Measurements from ENCODE around the gene MAS1. TPM values are rescaled to one million over a fixed set of nuclear protein-coding genes. Genes with fewer than 3 reads are reported as not detected.

Gene MAS1
- total and polyA plus RNA-seq, 8 donors = under 0.01 TPM; not detected in 7

DNA sequence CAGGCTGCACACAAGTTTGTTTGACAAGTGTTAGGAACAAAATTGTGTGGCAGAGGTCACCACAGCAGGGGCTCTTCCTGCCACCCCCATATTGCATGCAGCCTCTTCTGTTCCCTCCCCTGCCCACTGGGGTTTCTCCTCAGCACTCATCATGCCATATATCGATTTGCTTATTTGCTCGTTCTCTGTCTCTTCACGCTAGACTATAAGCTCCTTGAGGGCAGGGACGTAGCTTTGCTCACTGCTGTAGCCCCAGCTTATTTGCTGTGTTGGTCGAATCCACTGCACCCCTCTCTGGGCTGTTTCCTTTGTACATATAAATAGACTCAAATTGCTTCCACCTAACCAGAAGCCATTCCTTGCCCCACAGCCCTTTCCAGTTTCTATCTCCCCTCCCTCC, 19.6 kb downstream of the MAS1 start:
- FAIRE-seq (no peak), ATAC-seq (no peak), DNase-seq (no peak)
- intact Hi-C loops (cut with DNase I) = no loop called here
- Histone ChIP-seq H3K9me3 (no peaks in the 10 kb centered on the region), H3K27me3 (no peaks in the 10 kb centered on the region), H3K27ac (no peak overlapping the region), H3K36me3 (no peaks in the 10 kb centered on the region), H3K4me1 (no peaks in the 10 kb centered on the region), H3K4me3 (no peak overlapping the region)
- TF ChIP-seq, protein P1, sequence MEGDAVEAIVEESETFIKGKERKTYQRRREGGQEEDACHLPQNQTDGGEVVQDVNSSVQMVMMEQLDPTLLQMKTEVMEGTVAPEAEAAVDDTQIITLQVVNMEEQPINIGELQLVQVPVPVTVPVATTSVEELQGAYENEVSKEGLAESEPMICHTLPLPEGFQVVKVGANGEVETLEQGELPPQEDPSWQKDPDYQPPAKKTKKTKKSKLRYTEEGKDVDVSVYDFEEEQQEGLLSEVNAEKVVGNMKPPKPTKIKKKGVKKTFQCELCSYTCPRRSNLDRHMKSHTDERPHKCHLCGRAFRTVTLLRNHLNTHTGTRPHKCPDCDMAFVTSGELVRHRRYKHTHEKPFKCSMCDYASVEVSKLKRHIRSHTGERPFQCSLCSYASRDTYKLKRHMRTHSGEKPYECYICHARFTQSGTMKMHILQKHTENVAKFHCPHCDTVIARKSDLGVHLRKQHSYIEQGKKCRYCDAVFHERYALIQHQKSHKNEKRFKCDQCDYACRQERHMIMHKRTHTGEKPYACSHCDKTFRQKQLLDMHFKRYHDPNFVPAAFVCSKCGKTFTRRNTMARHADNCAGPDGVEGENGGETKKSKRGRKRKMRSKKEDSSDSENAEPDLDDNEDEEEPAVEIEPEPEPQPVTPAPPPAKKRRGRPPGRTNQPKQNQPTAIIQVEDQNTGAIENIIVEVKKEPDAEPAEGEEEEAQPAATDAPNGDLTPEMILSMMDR (IDR thresholded peaks at IDR 0.05) = no peak
- 74 to 75% methylated on average over 5 of the region's 5 CpGs for WGBS, 2 donors

DNA sequence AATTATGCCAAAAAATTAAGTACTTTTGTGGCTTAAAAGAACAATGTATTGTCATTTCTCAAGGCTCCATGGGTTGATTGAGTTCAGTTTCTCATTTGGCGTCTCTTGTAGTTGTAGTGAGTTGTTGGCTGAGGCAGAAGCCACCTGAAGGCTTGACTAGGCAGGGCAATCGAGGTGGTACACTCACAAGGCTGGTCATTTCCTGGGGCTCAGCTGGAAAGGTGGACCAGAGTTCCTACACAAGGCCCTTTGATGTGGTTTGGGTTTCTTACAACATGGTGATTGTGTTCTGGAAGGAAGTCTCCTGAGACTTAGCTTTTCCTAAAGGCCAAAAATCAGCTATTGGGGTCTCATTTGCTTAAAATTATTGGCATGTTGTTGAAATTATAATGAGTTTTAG, 22.6 kb downstream of the MAS1 start:
- H3K4me1 ChIP-seq = no peaks in the 10 kb centered on the region
- no peaks in the 10 kb centered on the region for H3K9me3 ChIP-seq
- no peak overlapping the region for H3K4me3 ChIP-seq
- DNase-seq (no peak), ATAC-seq (no peak), FAIRE-seq (no peak)
- intact Hi-C loops (cut with DNase I) = no loop called here
- TF ChIP-seq, protein P1 (IDR thresholded peaks at IDR 0.05) = no peak
- no peak overlapping the region for H3K27ac ChIP-seq
- no peaks in the 10 kb centered on the region for H3K36me3 ChIP-seq
- WGBS, 2 donors = 68 to 70% methylated on average over 2 of the region's 2 CpGs
- no peaks in the 10 kb centered on the region for H3K27me3 ChIP-seq

DNA sequence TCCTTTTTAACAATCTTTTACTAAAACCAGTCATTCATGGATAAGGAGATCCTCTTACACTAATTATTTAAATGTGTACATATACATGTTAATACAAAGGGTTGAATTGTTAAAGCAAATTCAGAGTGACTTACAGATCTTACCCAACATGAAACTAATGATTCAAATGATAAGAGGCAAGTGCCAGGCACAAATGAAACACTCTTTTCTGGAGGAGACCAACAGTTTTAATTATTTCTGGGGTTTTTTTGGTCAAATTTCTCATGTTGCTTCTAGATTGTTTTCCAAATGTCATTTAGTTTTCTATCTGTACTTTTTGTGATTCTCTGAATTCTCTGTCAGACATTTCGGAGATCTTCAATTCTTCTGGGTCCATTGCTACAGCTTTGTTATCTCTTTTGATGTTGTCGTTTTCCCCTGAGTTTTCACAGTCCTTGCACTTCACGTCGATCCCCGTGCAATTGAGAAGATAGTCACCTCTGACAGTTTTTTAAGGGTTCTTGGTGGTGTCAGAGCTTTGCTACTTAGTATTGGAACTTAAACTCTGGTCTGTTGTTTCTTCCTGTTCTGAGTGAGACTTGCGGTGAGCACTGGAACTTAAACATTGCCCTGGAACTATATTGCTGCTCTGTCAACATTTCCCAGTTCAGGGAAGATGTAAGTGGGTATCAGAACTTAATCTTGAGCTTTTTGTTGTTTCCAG, 23.2 kb downstream of the MAS1 start:
- intact Hi-C loops (cut with DNase I) = no loop called here
- DNase-seq (no peak), FAIRE-seq (no peak), ATAC-seq (no peak)
- Histone ChIP-seq H3K27ac (no peak overlapping the region), H3K4me3 (no peak overlapping the region), H3K9me3 (no peaks in the 10 kb centered on the region), H3K36me3 (no peaks in the 10 kb centered on the region), H3K27me3 (no peaks in the 10 kb centered on the region), H3K4me1 (no peaks in the 10 kb centered on the region)
- TF ChIP-seq, protein P1 (IDR thresholded peaks at IDR 0.05) = no peak
- 76 to 86% methylated on average over 6 of the region's 6 CpGs for WGBS, 2 donors

DNA sequence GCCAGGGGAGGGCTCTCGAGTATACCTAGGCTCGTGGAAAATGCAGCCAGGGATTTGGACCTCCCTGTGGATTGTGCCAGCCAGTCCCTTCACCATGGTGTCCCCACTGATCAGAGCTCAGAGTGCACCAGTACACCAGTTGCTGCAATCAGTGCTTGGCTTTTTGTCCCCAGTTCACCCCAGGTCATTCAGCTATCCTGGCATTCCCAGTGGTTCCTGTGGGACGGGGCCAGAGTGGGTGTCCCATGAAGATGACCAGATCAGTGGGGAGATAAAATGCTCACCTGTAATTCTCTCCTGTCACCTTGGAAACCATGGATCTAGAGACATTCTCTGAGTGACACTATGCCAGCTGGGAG, 23.8 kb downstream of the MAS1 start:
- no peak for ATAC-seq
- intact Hi-C loops (cut with DNase I) = no loop called here
- TF ChIP-seq, protein P1 (IDR thresholded peaks at IDR 0.05) = no peak
- WGBS, 2 donors = 84 to 88% methylated on average over 3 of the region's 3 CpGs
- Histone ChIP-seq H3K9me3 (no peaks in the 10 kb centered on the region), H3K27me3 (no peaks in the 10 kb centered on the region), H3K27ac (no peak overlapping the region), H3K4me3 (no peak overlapping the region), H3K4me1 (no peaks in the 10 kb centered on the region), H3K36me3 (no peaks in the 10 kb centered on the region)
- DNase-seq = no peak
- FAIRE-seq = no peak

DNA sequence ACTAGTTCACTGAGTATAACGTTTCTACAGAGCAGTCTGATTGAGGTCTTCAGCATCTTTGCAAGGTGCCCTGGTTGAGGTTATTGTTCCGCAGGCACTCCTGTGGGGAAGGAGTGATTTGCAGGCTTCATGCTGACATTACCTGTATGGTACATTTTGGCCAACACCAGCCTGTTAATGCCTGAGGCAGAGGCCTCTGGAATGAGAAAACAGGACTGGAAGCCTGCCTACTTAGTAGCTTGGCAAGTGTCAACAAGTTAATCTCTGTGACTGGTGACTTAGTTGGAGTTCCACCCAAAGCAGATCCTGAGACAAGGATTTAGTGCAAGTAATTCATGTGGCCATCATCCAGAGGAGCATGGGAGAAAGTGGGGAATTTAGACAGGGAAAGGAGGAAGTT, 24.6 kb downstream of the MAS1 start:
- H3K9me3 ChIP-seq = no peaks in the 10 kb centered on the region
- ATAC-seq (no peak), FAIRE-seq (no peak), DNase-seq (no peak)
- H3K4me1 ChIP-seq = no peaks in the 10 kb centered on the region
- WGBS, 2 donors = 66 to 67% methylated on average over 2 of the region's 2 CpGs
- intact Hi-C loops (cut with DNase I) = no loop called here
- TF ChIP-seq, protein P1 (IDR thresholded peaks at IDR 0.05) = no peak
- no peak overlapping the region for H3K4me3 ChIP-seq
- H3K36me3 ChIP-seq = no peaks in the 10 kb centered on the region
- H3K27ac ChIP-seq = no peak overlapping the region
- H3K27me3 ChIP-seq = no peaks in the 10 kb centered on the region

Data from pancreas (tissue), 10 donors.